Effector CD8-positive, alpha-beta T cell (primary cell): ENCODE results near the gene TRIM66.

Experiments used
- DNase-seq: peaks from one replicate; lab custom pipeline; 2025; lab: John Stamatoyannopoulos, UW

TRIM66 gene

DNA sequence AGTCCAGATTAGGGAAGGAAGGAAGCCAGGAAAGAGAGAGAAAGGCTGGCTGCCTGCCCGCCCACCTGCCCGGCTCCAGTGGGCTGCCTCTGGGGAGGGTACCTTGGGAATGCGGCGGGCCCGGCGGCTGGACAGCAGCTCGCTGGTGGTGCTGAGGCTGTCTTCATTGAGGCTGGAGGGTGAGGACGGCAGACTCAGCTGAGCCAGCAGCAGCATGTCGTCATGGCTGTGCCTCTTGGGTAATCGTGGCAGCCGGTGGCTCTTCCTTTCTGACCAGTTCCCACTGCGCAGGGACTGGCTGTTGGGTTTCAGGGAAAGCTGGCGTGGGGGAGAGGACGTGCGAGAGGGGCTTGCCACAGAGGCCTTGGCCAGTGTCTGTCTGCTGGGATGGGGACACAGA is 33.0 kb upstream of the TRIM66 start:
- no peak for DNase-seq

DNA sequence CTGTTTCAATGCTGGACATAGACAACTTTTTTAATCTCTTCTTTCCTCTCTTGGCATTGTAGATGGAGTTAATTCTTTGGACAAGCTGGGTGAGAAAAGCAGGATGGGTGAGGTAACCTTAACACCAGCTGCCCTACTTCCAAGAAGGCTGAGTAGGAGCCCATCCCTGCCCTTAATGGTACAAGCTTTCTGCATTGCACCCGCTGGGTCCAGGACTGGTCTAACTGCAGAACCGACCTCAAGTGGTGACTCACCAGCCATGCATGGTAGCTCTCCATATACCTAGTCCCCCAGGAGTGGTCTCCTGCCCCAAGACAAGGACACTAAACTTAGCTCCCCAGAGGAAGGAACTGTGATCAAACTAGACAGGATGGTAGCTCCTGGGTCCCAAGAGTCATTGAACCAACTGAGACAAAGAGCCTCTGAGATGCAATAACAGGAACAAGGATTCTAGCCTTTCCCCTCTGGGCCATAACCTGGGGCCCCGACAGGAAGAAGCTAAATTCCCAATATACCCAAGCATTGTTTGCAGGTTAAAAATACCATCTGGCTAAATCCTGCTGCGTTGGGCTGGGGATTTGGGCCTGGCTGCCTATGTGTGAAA is 32.3 kb upstream of the TRIM66 start:
- DNase-seq = no peak

DNA sequence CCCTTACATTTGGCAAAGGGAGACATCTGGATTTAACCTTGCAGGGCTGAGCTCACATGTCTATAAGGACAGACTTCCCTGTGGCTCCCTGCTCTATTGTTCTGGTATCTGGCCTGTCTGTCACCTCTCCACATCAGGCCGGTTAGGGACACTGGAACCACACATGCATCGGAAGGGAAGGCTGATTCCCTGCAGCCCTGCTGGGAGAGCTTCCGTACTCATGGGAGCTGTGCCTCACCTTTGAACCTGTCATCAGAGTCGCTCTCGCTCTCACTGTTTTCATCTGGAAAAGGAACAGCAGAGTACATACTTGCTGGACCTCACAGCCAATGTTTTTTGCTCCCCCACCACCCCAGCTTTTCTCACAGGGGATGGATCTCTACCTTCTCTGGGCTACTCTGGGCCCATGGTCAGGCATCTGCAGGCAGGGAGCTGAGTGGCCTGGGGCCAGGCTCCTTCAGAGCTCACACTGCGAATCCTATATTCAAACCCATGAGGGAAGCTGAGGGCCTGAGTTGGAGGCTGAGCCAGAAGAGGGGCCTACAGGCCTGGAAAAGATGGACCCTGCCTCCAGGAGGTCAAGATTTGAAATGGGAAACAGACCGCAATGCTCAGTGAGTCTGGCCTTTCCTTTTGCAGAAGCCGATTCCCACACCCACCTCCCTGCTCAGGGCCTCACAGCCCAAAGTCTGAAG is 31.4 kb upstream of the TRIM66 start:
- no peak for DNase-seq

DNA sequence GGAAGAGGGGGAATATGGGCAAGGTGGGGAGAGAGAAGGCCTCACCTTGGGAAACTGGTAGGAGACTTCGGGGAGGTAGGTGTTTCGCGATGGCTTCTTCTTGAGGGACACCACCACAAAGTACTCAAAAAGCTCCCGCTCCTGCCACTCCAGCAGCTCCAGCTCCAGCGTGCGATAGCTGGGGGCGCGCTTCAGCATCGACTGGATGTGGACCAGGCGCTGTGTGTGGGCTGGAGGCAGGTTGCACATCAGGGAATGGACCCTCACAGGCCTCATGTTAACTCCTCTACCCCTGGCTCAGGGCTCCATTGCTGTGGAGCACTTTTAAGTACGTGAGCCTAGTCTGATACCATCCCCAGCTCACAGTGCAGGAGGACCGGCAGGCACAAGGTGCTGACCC is 30.0 kb upstream of the TRIM66 start:
- DNase-seq = no peak

DNA sequence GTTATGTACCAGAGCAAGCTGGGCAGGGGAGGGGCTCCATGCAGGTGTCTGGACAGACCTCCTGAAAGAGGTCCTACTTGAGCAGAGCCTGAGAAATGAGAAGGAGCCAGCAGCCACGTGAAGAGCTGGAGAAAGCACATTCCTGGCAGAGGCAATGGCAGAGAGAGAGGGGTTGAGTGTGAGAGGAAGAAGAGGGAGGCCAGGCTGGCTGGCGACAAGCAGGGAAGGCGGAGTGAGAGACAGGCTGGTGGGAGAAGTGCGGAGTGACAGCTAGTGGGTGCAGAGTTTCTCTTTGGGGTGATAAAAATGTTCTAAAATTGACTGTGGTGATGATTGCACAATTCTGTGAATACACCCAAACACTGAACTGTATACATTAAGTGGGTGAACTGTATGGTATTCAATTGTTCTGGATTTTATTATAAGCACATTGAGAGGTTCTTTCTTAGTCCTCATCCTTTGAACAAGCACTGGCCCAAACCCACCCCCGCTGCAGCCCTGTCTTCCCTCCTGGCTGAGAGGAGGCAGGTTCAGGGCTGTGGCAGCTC is 29.5 kb upstream of the TRIM66 start:
- no peak for DNase-seq

DNA sequence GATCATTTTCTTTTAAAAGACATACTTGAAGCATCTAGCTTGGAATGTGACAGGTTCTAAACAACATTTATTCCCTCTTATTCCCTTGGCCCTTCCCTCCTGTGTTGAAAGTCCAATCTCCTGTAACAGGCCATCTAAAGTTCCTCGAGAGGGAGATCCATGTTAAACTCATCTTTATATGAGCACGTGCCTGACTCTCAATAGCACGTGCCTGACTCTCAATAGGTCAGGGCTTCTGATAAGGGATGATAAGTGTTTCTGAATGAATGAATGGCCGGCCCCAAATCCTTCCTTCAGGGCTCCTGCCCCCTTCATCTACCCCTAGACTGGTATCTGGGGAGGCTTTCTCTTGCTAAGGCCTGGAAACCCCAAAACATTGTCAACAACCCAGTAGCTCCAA is 27.3 kb upstream of the TRIM66 start:
- DNase-seq = no peak

DNA sequence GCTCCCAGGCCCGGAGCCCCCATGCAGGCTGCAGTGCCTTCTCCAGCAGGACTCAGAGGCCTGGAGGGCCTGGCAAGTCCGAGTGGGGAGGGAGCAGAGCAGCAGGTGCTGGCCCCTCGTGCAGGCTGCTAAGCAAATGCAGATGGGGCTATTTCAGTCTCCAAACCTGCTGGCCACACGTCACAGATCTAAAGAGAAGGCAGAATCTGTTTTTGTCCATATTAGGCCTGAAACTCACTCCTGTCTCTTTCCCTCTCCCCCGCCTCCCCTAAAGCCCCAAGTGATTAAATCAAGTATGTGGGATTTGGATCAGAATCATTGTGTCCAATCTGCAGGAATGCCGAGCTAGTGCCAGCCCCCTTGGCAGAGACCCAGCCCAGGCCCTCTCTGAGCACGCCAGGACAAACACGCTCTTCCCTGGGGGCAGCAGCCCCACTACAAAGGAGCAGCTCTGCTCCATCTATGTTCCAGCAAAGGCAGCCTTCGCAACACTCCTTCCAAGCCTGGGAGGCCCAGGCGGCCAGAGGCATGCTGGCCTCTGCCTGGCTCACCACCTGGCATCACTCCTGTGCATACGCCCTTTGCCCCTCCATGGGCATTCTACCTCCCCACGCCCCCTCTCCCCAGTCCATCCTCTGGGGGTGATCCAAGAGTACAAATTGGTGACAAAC is 26.7 kb upstream of the TRIM66 start:
- no peak for DNase-seq

DNA sequence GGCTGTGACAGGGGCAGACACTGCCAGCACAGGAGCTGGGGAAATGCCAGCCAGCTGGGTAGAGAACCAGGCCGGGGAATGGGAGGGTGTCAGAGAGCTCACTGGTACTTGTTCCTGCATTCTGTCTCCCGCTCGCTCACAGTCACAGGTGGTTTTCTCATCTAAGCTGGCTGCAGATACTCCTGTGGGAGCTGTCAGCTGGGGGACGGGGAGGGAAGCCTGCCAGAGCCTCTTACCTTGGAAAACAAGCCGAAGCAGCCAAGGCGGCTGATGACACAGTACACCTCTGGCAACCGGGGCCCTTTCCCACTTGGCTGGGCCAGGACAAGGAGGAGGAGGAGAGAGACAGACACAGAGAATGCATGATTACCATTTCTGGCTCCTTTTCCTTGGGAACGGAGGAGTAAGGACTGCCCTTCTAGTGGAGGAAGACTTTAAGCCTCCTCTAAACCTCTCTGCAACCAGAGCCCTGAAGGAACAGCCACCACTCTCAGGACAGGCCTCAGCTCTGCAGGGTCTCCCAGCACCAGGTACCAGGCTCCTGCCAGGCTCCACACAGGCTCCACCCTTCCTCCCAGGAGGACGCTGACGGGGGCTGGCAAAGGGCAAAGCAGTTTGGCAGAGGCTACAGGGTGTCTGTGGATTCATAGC is 25.2 kb upstream of the TRIM66 start:
- DNase-seq = no peak

DNA sequence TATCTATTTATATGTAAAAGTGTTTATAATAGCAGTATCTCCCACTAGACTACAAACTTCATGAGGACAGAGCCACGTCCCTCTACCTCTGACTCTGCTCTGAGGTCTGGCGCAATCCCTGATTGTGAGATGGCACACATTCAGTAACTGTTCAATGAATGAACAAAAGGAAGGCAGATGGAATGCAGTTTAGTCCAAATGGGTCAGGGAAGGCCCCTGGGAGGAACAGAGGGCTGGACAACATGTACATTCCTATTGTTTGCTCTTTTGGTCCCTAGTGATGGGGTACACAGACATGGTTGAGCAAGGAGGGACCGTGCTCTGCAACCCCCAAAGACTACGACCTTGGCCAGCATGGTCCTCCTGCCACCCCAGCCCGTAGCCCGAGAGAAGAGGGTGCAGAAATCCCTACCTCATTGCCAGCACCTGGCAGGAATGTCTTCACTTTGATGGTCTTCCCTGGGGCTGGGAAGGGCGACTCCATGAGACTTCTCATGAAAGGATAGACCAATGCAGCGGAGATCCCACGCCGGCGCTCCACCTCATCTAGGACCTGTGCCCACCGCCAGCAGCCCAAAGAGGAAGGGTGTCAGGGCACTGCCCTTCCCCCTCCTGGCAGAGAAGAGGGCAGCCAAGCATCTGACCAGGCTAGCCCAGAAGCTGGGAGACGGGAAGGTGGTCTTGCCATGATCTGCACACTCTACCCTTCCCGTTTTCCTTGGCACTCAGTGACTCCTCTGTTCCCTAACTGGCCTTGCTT is 24.4 kb upstream of the TRIM66 start:
- DNase-seq = no peak

DNA sequence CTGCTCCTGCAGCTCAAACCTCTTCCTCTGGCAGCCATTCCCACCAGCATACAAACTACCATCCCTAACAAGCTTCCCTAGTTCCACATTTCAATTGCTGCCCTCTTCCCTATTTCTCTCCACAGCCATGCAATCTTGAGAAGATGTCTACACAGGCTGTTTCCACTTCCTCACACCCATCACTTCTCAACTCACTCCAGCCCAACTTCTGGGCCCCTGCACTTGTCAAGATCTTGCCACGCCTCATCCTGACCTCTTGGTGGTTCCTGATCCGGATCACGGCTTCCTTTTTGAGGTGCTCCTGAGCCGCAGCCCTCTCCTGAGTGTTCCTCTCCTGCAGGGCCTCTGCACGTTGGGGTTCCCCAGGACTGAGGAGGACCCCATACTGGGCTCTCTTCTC is 22.7 kb upstream of the TRIM66 start:
- DNase-seq = no peak

DNA sequence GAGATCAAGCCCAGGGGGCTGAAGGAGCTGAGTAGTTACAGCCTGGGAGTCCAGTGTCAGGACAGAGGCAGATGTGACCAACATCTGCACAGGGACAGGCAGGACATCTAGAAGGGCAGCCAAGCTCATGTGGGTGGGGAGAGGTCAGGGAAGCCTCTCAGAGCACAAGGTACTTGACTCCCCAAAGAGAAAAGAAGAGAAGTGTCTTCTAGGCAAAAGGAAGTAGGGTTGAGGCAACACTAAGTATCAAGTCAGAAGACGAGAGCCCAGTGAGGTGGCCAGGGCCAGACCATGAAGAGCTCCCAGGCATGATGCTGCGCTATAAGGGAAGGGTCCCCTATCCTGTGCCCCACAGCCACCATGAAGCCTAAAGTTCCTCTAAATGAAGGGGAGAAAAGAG is 21.7 kb upstream of the TRIM66 start:
- no peak for DNase-seq

DNA sequence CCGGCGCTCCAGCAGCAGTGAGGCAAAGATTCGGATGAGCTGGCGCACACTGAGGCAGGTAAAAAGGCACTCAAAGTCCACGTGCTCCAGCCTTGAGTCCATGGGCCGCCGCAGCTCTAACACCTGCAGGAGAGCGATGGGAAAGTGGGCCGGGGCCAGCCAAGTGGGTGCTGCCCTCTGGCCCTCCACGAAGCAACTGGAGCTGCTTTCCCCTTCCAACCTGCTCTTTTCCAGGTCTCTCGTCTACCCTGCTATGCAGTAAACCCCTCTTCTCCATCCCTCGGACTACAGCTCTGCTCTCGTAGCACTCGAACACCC is 20.1 kb upstream of the TRIM66 start:
- no peak for DNase-seq

DNA sequence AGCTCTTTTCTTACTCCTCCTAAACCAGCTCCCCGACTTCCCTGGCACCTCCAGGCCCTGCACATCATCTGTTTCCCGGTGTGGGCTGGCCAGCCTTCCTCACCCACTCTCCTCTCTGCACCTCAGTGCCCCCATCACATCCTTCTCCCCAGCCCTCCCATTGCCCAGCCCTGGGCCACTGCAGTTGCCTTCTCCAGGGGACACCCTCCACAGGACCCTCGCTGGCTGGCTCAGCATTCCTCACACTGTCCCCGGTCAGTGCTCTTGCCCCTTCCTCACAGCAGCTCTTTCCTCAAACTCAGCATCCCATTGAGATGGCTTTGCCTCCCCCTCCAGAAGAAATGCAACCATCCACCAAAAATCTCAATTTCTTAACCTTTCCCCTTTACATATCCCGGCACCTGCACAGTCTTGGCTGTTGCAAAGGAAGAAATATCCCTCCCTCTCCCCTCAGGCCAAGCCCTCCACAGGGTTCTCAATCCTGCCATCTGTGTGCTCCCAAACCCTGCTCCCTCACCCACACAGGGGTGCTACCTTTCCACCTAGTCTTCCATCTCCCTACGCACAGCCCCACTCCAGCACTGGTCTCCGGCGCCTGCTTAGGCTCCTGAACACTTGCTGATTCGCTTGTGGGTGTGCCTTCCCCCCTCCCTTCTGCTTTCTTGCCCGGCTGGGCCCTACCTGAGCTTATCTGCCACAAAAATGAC is 19.6 kb upstream of the TRIM66 start:
- DNase-seq = no peak

DNA sequence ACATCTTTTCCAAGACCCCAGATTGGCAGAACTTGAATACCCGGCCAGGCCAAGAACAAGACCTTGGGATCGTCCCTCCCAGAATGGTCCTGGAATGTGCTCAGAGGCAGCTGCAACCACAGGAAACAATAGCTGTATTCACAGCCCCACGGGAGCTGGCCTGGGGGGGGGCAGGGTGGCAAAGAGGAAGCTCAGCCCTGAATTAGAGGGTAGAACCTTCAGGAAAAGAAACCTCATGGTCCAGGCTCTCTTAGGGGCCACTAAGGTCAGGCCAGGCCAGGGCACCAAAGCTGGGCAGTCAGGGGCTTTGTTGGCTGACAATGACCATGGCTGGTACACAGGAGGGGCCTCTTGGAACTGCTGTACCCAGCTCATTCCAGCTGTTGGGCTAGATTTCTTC is 17.4 kb upstream of the TRIM66 start:
- DNase-seq = no peak

DNA sequence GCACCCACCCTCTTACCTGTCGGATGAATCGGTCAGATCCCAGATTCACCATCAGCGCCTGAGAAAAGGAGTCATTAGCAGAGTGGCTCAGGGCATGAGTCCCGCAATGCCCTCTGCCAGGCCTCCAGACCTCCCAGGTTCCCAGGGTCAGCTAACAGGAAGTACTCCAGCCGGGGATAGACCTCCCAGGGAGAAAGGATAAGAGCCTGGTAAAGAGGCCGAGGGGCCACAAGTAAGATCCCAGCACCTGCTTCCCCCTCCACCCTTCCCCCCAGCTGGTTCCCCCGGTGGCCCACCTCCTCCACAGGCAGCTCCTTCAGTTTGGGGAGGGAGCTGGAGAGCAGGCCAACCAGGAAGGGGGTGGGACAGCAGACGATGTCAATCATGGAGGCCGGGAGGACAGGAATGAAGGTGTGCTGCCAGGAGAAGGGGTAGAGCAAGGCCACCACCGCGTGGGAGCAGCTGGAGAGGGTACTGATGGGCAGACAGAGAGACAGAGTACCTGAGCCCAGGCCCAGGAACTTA is 16.5 kb upstream of the TRIM66 start:
- no peak for DNase-seq

DNA sequence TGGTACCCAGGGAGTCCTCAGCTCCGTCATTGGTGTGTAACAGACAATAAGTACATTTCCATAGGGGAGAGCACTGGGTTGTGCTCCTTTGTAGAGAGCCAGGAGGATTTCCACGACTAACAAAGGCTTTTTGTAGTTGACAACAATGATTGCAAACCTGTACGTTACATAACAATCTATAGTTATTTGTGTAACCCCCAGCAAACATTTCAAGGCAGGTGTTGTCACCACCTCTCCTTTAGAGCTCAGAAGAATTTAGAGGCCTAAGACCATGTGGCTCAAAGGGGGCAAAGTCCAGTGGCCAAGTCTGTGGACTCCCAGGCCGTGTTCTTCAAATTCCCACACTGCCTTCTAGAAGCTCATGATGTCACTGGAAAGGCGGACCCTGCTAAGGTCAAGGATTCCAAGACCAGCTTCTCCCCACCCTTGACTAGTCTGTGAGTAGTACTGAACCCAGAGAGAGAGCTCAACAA is 15.9 kb upstream of the TRIM66 start:
- no peak for DNase-seq

DNA sequence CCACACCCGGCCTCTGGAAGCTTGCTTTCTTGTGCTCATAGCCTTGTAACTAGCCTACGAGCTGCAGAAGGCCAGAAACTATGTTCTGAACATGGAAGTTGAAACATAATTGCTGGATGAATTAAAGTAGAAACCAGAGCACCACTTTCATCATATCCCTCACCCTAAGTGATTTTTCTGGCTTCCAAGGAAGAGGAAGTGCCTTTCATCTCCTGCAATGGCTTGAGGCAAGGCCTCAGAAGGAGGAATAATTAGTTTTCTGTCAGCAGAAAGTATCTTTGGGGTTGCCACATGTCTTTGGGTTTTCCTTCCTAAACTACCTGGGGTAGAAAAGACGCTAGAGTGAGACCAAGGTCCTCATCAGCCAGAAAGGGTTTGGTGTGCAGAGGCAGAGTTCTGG is 14.6 kb upstream of the TRIM66 start:
- DNase-seq = no peak

DNA sequence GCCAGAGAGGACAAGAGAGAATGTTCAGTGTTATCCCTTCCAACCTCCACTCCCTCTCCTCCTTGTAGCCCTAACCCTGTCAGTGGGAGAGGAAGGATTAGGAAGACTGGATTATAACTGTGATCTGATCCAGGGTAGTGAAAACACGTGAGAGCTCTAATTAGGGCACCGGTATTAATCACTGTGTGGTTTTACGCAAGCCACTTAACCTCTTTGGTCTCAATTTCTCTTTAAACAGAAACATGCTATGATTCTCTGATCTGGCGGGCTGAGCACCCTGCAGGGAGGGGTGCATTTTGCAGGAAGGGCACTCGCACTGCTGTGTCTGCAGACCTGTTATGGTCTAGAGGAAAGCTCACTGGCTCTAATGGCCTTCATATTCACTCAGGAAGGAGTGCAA is 11.7 kb upstream of the TRIM66 start:
- no peak for DNase-seq

DNA sequence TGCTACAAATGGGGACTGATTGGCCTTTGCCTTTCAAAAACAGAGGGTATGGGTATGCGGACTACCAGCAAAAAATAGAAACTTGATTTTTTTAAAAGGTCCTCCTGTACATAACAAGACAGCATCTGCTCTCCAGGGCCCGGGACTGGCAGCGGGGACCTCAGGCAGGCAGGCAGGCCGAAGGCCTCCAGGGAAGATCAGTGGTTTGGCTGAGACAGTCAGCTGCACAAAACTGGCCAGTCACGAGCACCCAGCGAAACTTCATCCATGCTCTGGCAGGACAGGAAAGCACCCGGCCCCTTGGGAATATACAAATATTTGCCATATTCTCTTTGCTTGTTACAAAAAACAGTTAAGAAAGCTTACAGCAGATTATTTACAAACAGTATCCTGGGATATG is 11.1 kb upstream of the TRIM66 start:
- DNase-seq = no peak

DNA sequence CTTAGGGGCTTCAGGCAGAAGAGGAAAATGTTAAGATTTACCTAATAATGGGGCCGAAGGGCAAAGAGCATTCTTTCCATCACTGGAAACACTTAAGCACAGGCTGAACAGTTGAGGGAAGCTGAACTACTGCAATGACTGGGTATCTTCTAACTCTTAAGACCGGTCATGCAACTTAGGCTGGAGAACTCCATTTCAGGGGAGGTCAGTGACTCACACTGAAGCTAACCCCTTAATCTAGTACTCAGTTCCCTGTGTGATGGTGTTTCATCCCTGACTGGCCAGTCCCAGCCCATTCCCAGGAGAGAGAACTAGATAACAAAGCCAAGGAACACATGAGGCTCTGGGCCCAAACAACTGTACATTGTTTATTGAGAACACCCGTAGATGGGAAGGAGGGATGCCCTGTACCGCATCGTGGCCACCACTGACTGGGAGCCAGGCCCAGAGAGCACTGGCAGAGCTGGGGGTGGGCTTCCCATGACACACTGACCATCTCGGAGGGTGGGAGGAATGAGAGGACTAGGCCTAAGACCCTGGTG is 10.6 kb upstream of the TRIM66 start:
- DNase-seq = no peak

DNA sequence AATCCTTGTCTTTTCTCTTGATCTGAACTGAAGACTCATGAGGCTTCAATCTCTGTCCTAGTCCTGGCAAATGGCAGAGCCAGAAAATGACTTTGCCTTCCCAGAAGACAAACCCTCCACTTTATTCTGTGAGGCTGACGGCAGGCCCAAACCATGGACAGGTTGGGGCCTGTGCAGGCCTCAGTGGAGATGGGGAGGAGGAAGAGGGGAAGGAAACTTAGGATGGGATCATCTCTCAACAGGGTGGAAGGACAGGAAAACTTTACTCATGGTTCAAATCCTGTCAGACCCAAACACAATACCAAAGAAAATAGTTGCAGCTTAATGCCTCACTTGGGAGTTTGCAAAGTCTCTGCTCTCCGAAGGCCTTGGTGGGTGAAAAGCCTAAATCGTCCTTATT is 10.0 kb upstream of the TRIM66 start:
- no peak for DNase-seq
